ENCODE measurements around the gene INPP5J.
"Not testable (repeated sequence)": the region's sequence is repeated elsewhere in the genome, so short reads cannot be mapped to it uniquely, and the experiment has no call there.

DNA sequence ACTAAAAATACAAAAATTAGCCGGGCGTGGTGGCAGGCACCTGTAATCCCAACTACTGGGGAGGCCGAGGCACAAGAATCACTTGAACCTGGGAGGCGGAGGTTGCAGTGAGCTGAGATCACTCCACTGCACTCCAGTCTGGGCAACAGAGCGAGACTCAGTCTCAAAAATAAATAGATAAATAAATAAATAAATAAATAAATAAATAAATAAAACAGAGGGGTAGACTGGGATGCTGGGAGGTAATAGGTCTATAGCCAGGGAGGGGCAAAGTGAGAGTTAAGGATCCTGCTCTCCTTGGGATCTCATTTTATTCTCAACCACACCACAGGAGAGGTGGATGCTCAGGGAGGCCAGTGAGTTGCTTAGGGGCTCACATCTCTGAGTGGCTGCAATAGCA, 25.2 kb upstream of the INPP5J start:
- not testable (repeated sequence) for TF ChIP-seq NFRKB (IDR thresholded peaks at IDR 0.05); L3MBTL2 (conservative IDR thresholded peaks at IDR 0.05); FOXA1 (IDR thresholded peaks at IDR 0.05); BHLHE40 (IDR thresholded peaks at IDR 0.05; ENCODE audit: borderline replicate concordance); SP1 (IDR thresholded peaks at IDR 0.05); LEF1 (IDR thresholded peaks at IDR 0.05; ENCODE audit: borderline replicate concordance); FOXM1 (IDR thresholded peaks at IDR 0.05; ENCODE audit: borderline replicate concordance); ELF4 (IDR thresholded peaks at IDR 0.05); SUZ12 (IDR thresholded peaks at IDR 0.05)
- TF ChIP-seq, protein P1, sequence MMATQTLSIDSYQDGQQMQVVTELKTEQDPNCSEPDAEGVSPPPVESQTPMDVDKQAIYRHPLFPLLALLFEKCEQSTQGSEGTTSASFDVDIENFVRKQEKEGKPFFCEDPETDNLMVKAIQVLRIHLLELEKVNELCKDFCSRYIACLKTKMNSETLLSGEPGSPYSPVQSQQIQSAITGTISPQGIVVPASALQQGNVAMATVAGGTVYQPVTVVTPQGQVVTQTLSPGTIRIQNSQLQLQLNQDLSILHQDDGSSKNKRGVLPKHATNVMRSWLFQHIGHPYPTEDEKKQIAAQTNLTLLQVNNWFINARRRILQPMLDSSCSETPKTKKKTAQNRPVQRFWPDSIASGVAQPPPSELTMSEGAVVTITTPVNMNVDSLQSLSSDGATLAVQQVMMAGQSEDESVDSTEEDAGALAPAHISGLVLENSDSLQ (IDR thresholded peaks at IDR 0.05), result not testable (repeated sequence)

Data from HEK293T (cell line).